GM12801 (cell line): Measurements from ENCODE around the gene CCDC178.

Experiments
- CTCF ChIP-seq: IDR thresholded peaks from one replicate; pipeline ENCODE4 v1.5.1; 2011; ENCODE audit warnings: control low read depth; ENCODE audit not compliant: insufficient read length; ENCODE audit errors: extremely low read depth

CCDC178 gene

GRCh38 chr18:33074125-33074524 lies 366.4 kb downstream of the CCDC178 start:
- TF ChIP-seq CTCF, result no peak

GRCh38 chr18:33062834-33063364 lies 377.6 kb downstream of the CCDC178 start:
- no peak for TF ChIP-seq CTCF

- no peak for TF ChIP-seq CTCF
These were observed 387.6 kb downstream of the CCDC178 start for GRCh38 chr18:33052886-33053285.

GRCh38 chr18:33051407-33051806 lies 389.1 kb downstream of the CCDC178 start:
- TF ChIP-seq CTCF, result no peak

- TF ChIP-seq CTCF, result no peak
These were observed 400.3 kb downstream of the CCDC178 start for GRCh38 chr18:33040213-33040612.

- no peak for TF ChIP-seq CTCF
These were observed 405.6 kb downstream of the CCDC178 start for GRCh38 chr18:33034945-33035344.

GRCh38 chr18:33034212-33034611 lies 406.3 kb downstream of the CCDC178 start:
- no peak for TF ChIP-seq CTCF
